GM12874 (cell line): Measurements from ENCODE around the gene NMNAT2.

Experiments used
- CTCF ChIP-seq: IDR thresholded peaks from 2 replicates; pipeline ENCODE4 v1.5.1; 2011; ENCODE audit warnings: low read depth, mild to moderate bottlenecking, control low read depth, low read length, moderate library complexity; ENCODE audit not compliant: insufficient read depth

The NMNAT2 gene

GRCh38 chr1:183379951-183380350 is 38.2 kb downstream of the NMNAT2 start:
- TF ChIP-seq CTCF, result no peak

GRCh38 chr1:183375381-183375780 is 42.8 kb downstream of the NMNAT2 start:
- no peak for TF ChIP-seq CTCF

GRCh38 chr1:183374825-183375224 is 43.4 kb downstream of the NMNAT2 start:
- no peak for TF ChIP-seq CTCF

- TF ChIP-seq CTCF, result no peak
Measured at GRCh38 chr1:183372586-183373230, 45.5 kb downstream of the NMNAT2 start.

- TF ChIP-seq CTCF, result no peak
Measured at GRCh38 chr1:183370399-183371058, 47.7 kb downstream of the NMNAT2 start.

GRCh38 chr1:183368213-183369108 is 49.7 kb downstream of the NMNAT2 start:
- TF ChIP-seq CTCF, result no peak

- TF ChIP-seq CTCF, result no peak
Measured at GRCh38 chr1:183366116-183366515, 52.1 kb downstream of the NMNAT2 start.
